Activated naive CD8-positive, alpha-beta T cell treated with anti-CD3 and anti-CD28 coated beads, Interleukin-2, amount 10 ng/mL, durations not matched to agents 7 days and 5 days (primary cell): Measurements from ENCODE around the gene UST. TPM values are rescaled to one million over a fixed set of nuclear protein-coding genes. Genes with fewer than 3 reads are reported as not detected.

ENCODE experiments used
- ATAC-seq: fragments of 150-1000 bp; cut with Tn5 transposase; one replicate; pipeline ENCODE4 v1.10.0; 2021; ENCODE audit warnings: low read depth, moderate library complexity
- POLR2A ChIA-PET: fragments of 350-600 bp; sonication (Branson Sonifier 250); formaldehyde crosslinking; loops from one replicate; lab custom pipeline; 2021; ENCODE audit warnings: antibody characterized with exemption; lab: Charles Lee
- DNase-seq: peaks from one replicate; pipeline ENCODE4 v3.0.0; 2021
- H3K27ac Mint-ChIP-seq: one replicate; pipeline ENCODE4 v1.8.0; 2022; ENCODE audit warnings: mild to moderate bottlenecking, mixed read lengths
- H3K27me3 Mint-ChIP-seq: one replicate; pipeline ENCODE4 v1.8.0; 2022; ENCODE audit warnings: mild to moderate bottlenecking, moderate library complexity, mixed read lengths
- H3K36me3 Mint-ChIP-seq: one replicate; pipeline ENCODE4 v1.8.0; 2021; ENCODE audit warnings: mild to moderate bottlenecking, mixed read lengths
- H3K4me1 Mint-ChIP-seq: one replicate; pipeline ENCODE4 v1.8.0; 2021; ENCODE audit warnings: mixed read lengths
- H3K4me3 Mint-ChIP-seq: one replicate; pipeline ENCODE4 v1.8.0; 2022; ENCODE audit warnings: mild to moderate bottlenecking, moderate library complexity, mixed read lengths
- H3K9me3 Mint-ChIP-seq: one replicate; pipeline ENCODE4 v1.8.0; 2021; ENCODE audit warnings: mixed read lengths
- total RNA-seq, 2 experiments: library from RNA; stranded (reverse); gene quantifications; one replicate each; pipeline ENCODE4 v1.2.3, GENCODE V29; 2021

The UST gene, protein sequence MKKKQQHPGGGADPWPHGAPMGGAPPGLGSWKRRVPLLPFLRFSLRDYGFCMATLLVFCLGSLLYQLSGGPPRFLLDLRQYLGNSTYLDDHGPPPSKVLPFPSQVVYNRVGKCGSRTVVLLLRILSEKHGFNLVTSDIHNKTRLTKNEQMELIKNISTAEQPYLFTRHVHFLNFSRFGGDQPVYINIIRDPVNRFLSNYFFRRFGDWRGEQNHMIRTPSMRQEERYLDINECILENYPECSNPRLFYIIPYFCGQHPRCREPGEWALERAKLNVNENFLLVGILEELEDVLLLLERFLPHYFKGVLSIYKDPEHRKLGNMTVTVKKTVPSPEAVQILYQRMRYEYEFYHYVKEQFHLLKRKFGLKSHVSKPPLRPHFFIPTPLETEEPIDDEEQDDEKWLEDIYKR
- 1 to 10 TPM; 2.9 to 3.1 TPM for total RNA-seq

DNA sequence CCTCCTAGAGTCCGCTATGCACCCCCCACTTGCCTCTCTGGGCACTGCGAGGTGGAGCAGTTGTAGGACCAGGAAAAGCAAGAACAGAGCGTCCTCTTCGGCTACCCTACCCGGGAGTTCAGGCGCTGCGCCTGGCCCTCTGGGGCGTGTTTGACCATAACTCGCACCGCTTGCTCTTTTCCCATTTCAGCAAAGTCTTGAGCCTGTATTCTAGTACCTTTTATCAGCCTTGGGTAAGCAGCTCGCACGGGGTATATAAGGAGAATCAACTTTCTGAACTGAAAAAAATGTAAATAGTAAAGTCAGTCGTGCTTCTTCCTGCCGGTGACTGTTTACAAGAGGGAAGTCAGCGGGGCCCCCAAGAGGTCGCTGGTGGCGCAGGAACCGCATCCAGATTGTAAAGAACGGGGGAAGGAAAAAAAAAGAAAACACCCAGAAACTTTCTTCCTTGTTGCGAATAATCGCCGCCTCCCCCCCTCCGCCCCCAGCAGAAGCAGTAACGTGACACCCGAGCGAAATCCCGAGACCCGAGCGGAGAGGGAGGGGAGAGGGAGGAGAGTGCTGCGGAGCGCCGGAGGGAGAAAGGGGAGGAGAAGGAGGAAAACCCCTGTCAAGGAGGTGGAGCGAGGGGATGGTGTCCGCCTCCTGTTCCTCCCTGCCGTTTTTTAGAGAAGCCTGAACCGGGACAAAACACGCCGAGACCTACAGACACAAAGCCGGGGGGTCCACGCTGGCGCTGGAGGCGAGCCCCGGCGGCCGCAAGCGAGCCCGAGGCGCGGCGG lies at the start of gene UST:
UST (plus strand) TSS at position 668 of the 782 bp plus-strand sequence. CDS start 401 bp downstream, outside the sequence.
- H3K36me3 Mint-ChIP-seq = no peaks in the 10 kb centered on the region
- ATAC-seq = peak; percentile 58
- H3K4me1 Mint-ChIP-seq = peaks cover 18% of the 10 kb centered on the region
- peaks cover 69% of the 10 kb centered on the region for H3K27me3 Mint-ChIP-seq
- peak; percentile 62 for DNase-seq
- H3K9me3 Mint-ChIP-seq = no peaks in the 10 kb centered on the region
- peak within 1 kb of the TSS; percentile 94 for H3K4me3 Mint-ChIP-seq
- POLR2A ChIA-PET = interaction anchor here (0.6 kb wide), 1 partner anchor 84 kb away, joined by 4 read pairs; no protein-coding TSS in a partner anchor
- H3K27ac Mint-ChIP-seq = peak within 1 kb of the TSS; percentile 35

DNA sequence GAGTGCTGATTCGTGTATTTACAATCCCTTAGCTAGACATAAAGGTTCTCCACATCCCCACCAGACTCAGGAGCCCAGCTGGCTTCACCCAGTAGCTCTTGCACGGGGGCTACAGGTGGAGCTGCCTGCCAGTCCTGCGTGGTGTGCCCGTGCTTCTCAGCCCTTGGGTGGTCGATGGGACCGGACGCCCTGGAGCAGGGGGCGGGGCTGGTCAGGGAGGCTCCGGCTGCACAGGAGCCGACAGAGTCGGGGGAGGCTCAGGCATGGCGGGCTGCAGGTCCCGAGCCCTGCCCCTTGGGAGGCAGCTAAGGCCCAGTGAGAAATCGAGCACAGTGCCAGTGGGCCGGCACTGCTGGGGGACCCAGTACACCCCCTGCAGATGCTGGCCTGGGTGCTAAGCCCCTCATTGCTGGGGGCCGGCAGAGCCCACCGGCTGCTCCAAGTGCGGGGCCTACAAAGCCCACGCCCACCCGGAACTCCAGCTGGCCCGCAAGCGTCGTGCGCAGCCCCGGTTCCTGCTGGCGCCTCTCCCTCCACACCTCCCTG lies 48.9 kb upstream of the UST start:
- Mint-ChIP-seq H3K4me3 (no peak overlapping the region), H3K27me3 (peaks cover under 1% of the 10 kb centered on the region)
- POLR2A ChIA-PET = no interaction called here

DNA sequence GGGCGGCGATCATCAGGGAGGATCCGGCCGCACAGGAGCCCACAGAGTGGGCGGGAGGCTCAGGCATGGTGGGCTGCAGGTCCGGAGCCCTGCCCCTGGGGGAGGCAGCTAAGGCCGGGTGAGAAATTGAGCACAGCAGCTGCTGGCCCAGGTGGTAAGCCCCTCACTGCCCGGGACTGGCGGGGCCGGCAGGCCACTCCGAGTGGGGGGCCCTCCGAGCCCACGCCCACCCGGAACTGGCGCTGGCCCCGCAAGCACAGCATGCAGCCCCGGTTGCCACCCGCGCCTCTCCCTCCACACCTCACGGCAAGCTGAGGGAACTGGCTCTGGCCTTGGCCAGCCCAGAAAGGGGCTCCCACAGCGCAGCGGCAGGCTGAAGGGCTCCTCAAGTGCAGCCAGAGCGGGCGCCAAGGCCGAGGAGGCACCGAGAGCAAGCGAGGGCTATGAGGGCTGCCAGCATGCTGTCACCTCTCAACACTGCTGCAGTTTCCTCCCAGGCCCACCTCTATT lies 48.1 kb upstream of the UST start:
- ATAC-seq (no peak), DNase-seq (no peak)
- Mint-ChIP-seq H3K4me3 (no peak overlapping the region), H3K4me1 (peaks cover 6% of the 10 kb centered on the region), H3K27me3 (peaks cover 3% of the 10 kb centered on the region), H3K36me3 (no peaks in the 10 kb centered on the region), H3K27ac (no peak overlapping the region), H3K9me3 (peaks cover 8% of the 10 kb centered on the region)
- POLR2A ChIA-PET = no interaction called here

More for the DNA sequence above, 48.9 kb upstream of the UST start:
- Mint-ChIP-seq H3K36me3 (no peaks in the 10 kb centered on the region), H3K27ac (no peak overlapping the region), H3K9me3 (peaks cover 5% of the 10 kb centered on the region), H3K4me1 (peaks cover 6% of the 10 kb centered on the region)
- DNase-seq (no peak), ATAC-seq (no peak)

DNA sequence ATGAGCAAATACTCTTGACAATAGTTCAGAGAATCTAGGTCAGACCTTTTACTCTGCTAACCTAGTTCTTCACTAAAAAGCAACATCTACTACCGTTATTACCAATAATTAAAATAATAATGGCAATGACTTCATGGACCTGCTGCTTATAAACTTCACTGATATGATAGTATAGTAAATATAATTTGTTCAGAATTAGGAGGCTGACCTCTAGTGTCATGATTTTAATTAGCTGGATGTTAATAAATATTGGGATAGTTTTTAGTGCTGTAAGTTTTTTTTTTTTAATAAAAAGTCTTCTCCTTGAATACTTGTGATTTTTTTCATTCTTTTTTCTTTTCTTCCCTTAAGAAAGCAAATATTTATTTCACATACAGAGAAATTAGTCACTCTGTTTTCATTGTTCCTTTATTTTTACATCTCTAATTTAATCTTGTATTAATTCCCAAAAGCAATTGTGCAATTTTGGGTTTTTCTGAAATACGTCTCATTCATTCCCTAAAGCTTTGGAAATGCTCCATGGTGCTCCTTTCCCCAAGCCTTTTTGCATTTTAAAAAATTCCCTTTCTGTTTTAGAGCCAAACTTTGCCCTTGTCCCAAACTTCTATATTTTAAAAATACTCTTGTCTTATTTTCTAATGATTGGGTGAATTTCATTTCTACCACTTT lies 46.6 kb upstream of the UST start:
- H3K36me3 Mint-ChIP-seq = no peaks in the 10 kb centered on the region
- peak overlapping the region; percentile 83 for H3K4me3 Mint-ChIP-seq
- peaks cover 8% of the 10 kb centered on the region for H3K9me3 Mint-ChIP-seq
- POLR2A ChIA-PET = interaction anchor here (0.7 kb wide), 1 partner anchor 633 kb away, joined by 4 read pairs; no protein-coding TSS in a partner anchor
- H3K4me1 Mint-ChIP-seq = peaks cover 6% of the 10 kb centered on the region
- DNase-seq (no peak), ATAC-seq (no peak)
- H3K27ac Mint-ChIP-seq = peak overlapping the region; percentile 20
- H3K27me3 Mint-ChIP-seq = peaks cover 3% of the 10 kb centered on the region

DNA sequence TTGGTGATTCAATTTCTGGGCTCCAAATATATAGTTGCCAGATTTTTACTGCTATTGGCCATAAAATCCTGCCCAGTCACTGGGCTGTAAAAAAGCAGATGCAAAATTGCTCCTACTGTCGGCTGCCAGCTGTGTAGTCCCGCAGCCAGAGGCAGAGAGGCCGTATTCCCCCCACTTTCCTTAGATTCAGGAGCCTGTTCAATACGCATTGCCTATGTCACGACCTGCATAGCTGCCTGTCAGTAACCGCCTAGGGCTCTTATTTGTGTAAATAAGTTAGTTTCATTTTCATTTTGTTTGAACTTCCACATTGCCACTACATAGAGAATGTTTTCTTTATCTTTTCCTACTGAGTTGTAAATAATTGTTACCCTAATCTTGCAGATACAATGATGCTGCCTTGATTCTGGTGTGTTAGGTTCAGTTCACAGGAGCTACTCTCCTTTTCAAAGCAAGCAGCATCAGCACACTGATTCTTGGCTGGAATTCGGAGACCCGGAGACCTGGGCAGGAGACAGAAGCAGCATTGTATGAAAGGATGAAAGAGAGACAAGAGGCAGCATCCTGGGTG lies 46.0 kb upstream of the UST start:
- Mint-ChIP-seq H3K4me1 (peaks cover 6% of the 10 kb centered on the region), H3K36me3 (no peaks in the 10 kb centered on the region), H3K9me3 (peaks cover 8% of the 10 kb centered on the region), H3K27ac (peak overlapping the region; percentile 55), H3K27me3 (peaks cover 3% of the 10 kb centered on the region), H3K4me3 (peak overlapping the region; percentile 83)
- ATAC-seq (peak; percentile 80), DNase-seq (no peak)
- POLR2A ChIA-PET = no interaction called here

DNA sequence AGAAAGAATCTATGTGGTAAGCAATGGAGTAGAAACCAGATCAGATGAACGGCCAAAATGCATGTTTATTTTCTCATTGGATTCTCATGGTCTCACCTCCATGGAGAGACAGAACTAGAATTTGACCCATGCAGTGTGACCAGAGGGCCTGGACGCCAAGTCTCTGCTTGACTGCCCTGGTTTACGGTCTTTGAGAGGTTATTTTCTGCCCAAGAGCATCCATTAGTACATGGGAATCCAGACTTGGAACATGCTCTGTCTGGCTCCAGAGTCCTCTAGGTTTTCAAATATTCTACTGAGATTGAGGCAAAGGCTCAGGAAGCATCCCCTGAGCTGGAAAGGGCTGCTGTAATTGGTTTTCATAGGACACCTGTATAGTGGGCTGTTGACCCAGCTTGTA lies 45.5 kb upstream of the UST start:
- DNase-seq (no peak), ATAC-seq (no peak)
- peak overlapping the region; percentile 55 for H3K27ac Mint-ChIP-seq
- peak overlapping the region; percentile 83 for H3K4me3 Mint-ChIP-seq
- POLR2A ChIA-PET = no interaction called here
- peaks cover 3% of the 10 kb centered on the region for H3K27me3 Mint-ChIP-seq
- peaks cover 8% of the 10 kb centered on the region for H3K9me3 Mint-ChIP-seq
- no peaks in the 10 kb centered on the region for H3K36me3 Mint-ChIP-seq
- peaks cover 6% of the 10 kb centered on the region for H3K4me1 Mint-ChIP-seq

DNA sequence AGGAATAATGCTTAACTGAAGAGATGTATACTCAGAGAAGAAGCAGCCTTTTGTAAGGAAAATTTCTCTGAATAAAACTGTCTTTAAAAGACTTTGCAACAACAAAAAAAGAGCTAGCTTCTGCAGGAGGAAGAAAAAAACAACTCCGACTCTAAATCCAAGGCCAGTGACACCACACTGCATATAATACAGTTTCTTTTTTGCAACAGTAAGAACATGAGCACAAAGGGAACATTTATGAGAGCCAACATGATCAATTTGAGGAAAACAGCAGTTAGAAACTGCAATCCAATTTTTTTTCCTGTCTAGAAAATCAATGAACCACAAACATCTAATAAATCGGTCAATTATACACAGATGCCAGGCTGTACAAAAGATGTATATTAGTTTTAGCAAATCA lies 42.9 kb upstream of the UST start:
- H3K4me1 Mint-ChIP-seq = peaks cover 6% of the 10 kb centered on the region
- no peak overlapping the region for H3K27ac Mint-ChIP-seq
- peaks cover 5% of the 10 kb centered on the region for H3K9me3 Mint-ChIP-seq
- no peak overlapping the region for H3K4me3 Mint-ChIP-seq
- ATAC-seq (no peak), DNase-seq (no peak)
- no peaks in the 10 kb centered on the region for H3K36me3 Mint-ChIP-seq
- H3K27me3 Mint-ChIP-seq = peaks cover 3% of the 10 kb centered on the region
- POLR2A ChIA-PET = no interaction called here

DNA sequence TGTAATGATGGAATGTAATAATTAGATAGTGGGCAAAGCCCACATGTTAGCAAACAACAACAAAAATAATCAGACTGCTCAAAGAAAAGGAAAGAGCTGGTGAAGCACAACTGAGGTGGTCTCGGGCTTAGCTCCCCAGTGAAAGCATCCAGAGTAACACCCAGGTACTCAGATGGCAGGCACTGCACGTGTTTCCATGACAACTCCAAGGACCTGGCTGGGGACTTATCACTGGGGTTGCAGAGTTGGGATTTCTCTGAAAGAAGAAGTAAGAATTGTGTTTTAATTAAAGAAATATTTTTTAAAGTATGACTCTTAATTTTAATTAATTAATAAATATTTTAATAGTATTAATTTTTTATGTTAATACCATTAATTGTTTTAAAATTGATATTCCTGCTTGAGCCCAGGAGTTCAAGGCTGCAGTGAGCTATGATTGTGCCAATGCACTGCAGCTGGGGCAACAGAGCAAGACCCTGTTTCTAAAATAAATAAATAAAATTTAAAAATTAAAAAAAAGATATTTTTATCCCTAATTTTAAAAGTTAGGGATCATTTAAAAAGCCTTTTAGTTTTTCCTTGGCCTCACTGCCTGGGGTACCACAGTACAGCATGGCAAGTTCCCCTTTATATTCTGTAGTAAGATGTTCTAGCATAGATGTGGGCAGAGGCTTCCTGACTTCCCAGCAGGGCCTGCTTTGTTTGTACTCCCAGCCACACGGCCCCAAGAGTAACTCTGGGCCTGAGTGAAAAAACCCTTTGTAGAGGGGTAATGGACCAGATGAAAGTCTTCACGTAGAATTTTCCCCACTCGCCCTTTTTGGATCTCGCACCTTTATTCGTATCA lies 42.2 kb upstream of the UST start:
- Mint-ChIP-seq H3K27ac (no peak overlapping the region), H3K9me3 (peaks cover 5% of the 10 kb centered on the region), H3K36me3 (no peaks in the 10 kb centered on the region), H3K4me1 (peaks cover 6% of the 10 kb centered on the region), H3K27me3 (peaks cover 6% of the 10 kb centered on the region), H3K4me3 (no peak overlapping the region)
- POLR2A ChIA-PET = no interaction called here
- no peak for DNase-seq
- no peak for ATAC-seq

DNA sequence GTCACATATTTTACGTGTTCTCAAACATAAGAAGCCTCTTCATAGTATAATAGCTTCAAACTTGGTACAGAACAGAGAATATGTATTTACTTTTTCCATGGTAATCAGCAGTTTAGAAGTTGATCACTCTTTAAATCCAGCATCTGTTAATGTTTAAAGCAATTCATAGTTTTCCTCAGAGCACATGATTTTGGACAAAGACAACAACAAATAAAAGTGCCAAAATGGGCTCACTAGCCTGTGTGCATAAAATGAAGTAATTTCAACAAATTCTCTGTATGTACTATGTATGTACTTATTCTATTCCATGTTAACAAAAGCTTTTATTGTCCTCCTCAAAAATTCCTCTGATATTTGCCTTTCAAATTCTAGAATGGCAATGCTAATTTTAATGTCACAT lies 38.1 kb upstream of the UST start:
- POLR2A ChIA-PET = no interaction called here
- H3K9me3 Mint-ChIP-seq = no peaks in the 10 kb centered on the region
- ATAC-seq = no peak
- H3K4me1 Mint-ChIP-seq = no peaks in the 10 kb centered on the region
- peaks cover 9% of the 10 kb centered on the region for H3K27me3 Mint-ChIP-seq
- no peak overlapping the region for H3K27ac Mint-ChIP-seq
- no peak overlapping the region for H3K4me3 Mint-ChIP-seq
- DNase-seq = no peak
- no peaks in the 10 kb centered on the region for H3K36me3 Mint-ChIP-seq

DNA sequence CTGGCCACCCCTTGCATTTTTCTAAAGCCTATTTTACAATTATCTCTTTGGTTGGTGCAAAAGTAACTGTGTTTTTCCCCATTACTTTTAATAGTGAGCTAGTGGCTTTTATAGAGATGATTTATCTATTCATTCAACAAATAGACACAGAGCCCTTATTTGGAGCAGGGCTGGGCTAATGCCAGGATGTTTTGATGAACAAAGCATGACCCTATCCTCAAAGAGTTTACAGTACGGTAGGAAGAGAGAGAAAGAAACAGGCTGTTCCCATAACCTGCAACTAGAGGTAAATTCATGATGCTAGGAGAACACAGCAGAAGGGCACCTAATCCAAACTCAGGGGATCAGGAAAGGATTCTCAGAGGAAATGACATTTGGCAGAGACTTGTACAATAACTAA lies 37.3 kb upstream of the UST start:
- no peaks in the 10 kb centered on the region for H3K4me1 Mint-ChIP-seq
- no peaks in the 10 kb centered on the region for H3K36me3 Mint-ChIP-seq
- H3K9me3 Mint-ChIP-seq = peaks cover 1% of the 10 kb centered on the region
- H3K27ac Mint-ChIP-seq = no peak overlapping the region
- no peak overlapping the region for H3K4me3 Mint-ChIP-seq
- ATAC-seq = no peak
- POLR2A ChIA-PET = no interaction called here
- no peak for DNase-seq
- H3K27me3 Mint-ChIP-seq = peaks cover 9% of the 10 kb centered on the region

DNA sequence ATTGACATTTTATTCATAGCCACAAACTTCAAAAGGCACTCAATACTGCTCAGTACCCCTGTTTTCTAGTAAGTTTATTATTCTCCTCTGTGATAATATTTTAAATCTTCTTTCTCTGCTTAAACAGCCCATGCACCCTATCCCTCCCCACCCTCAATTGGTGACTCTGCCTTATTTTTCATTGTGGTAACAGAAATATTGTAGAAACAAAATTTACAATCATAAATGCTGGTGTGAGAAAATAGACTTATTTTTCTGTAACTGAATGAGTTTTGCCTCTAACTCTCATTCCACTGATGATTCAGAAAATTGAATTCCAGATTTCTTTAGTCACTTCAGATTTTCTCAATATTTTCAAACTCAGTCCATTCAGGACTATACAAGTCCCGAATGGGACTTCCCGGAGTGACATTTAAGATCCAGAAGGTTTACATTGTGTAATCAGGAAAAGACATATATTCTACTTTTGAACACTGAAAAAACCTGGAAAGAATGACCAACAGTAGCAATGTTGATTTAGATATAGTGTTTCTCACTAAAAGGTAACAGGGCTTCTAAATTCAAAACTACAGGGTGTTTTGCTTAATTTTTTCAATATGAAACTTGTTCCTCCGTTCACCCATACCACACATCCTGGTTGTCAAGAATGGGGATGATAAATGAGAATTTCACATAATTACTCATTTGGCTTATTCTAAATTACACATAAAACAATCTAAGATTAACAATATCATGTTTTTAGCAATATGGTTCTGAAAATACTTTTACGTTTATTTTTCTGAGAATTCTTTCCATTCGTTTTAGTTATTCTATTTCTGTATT lies 34.8 kb upstream of the UST start:
- Mint-ChIP-seq H3K27me3 (peaks cover 11% of the 10 kb centered on the region), H3K4me3 (no peak overlapping the region), H3K36me3 (no peaks in the 10 kb centered on the region), H3K9me3 (peaks cover 1% of the 10 kb centered on the region), H3K27ac (no peak overlapping the region), H3K4me1 (no peaks in the 10 kb centered on the region)
- ATAC-seq = no peak
- POLR2A ChIA-PET = no interaction called here
- DNase-seq = no peak
